ENCODE data around the gene DCN.

DCN gene

GRCh38 chr12:91186156-91186555 lies 3.5 kb upstream of the DCN start:
- DNase-seq (ENCODE audit: low read depth in 3 of 3): no peak

GRCh38 chr12:91185421-91185820 lies 2.8 kb upstream of the DCN start:
- no peak for DNase-seq (ENCODE audit: low read depth in 3 of 3)

GRCh38 chr12:91183551-91183950 lies 934 bp upstream of the DCN start:
- DNase-seq (ENCODE audit: low read depth in 3 of 3): no peak

GRCh38 chr12:91180582-91181395 lies 1.8 kb downstream of the DCN start:
- no peak for DNase-seq (ENCODE audit: low read depth in 3 of 3)

GRCh38 chr12:91179966-91180561 lies 2.6 kb downstream of the DCN start:
- DNase-seq (ENCODE audit: low read depth in 3 of 3): no peak

GRCh38 chr12:91179315-91179714 lies 3.3 kb downstream of the DCN start:
- no peak for DNase-seq (ENCODE audit: low read depth in 3 of 3)

GRCh38 chr12:91178781-91179180 lies 3.8 kb downstream of the DCN start:
- no peak for DNase-seq (ENCODE audit: low read depth in 3 of 3)

GRCh38 chr12:91178139-91178561 lies 4.5 kb downstream of the DCN start:
- DNase-seq (ENCODE audit: low read depth in 3 of 3): no peak

GRCh38 chr12:91177381-91177780 lies 5.2 kb downstream of the DCN start:
- no peak for DNase-seq (ENCODE audit: low read depth in 3 of 3)

- no peak for DNase-seq (ENCODE audit: low read depth in 3 of 3)
Observed at GRCh38 chr12:91176915-91177314, 5.7 kb downstream of the DCN start.

- DNase-seq (ENCODE audit: low read depth in 3 of 3): no peak
Observed at GRCh38 chr12:91176358-91176757, 6.3 kb downstream of the DCN start.

GRCh38 chr12:91173124-91173523 lies 9.5 kb downstream of the DCN start:
- DNase-seq (ENCODE audit: low read depth in 3 of 3): no peak

- no peak for DNase-seq (ENCODE audit: low read depth in 3 of 3)
Observed at GRCh38 chr12:91172096-91172495, 10.5 kb downstream of the DCN start.

GRCh38 chr12:91171476-91171875 lies 11.1 kb downstream of the DCN start:
- no peak for DNase-seq (ENCODE audit: low read depth in 3 of 3)

- no peak for DNase-seq (ENCODE audit: low read depth in 3 of 3)
Observed at GRCh38 chr12:91163116-91163515, 19.5 kb downstream of the DCN start.

- no peak for DNase-seq (ENCODE audit: low read depth in 3 of 3)
Observed at GRCh38 chr12:91161009-91161408, 21.6 kb downstream of the DCN start.

- no peak for DNase-seq (ENCODE audit: low read depth in 3 of 3)
Observed at GRCh38 chr12:91155990-91156389, 26.6 kb downstream of the DCN start.

- DNase-seq (ENCODE audit: low read depth in 3 of 3): no peak
Observed at GRCh38 chr12:91154131-91154530, 28.5 kb downstream of the DCN start.

- no peak for DNase-seq (ENCODE audit: low read depth in 3 of 3)
Observed at GRCh38 chr12:91144053-91144452, 38.6 kb downstream of the DCN start.

- no peak for DNase-seq (ENCODE audit: low read depth in 3 of 3)
Observed at GRCh38 chr12:91143206-91143605, 39.4 kb downstream of the DCN start.

- no peak for DNase-seq (ENCODE audit: low read depth in 3 of 3)
Observed at GRCh38 chr12:91142221-91142631, 40.4 kb downstream of the DCN start.

- no peak for DNase-seq (ENCODE audit: low read depth in 3 of 3)
Observed at GRCh38 chr12:91140026-91140931, 42.3 kb downstream of the DCN start.

All from stimulated activated CD4-positive, alpha-beta T cell treated with anti-CD3 and anti-CD28 coated beads, TNF-alpha, amount 100 ng/mL, for 48 hours (primary cell).